GM19193 (cell line): ENCODE data around the gene ASGR1.

Source experiments
- POLR2A ChIP-seq: IDR thresholded peaks from 4 replicates; pipeline ENCODE4 v1.6.1; 2011; ENCODE audit not compliant: insufficient read depth, insufficient read length; ENCODE audit errors: extremely low read depth

The ASGR1 gene

GRCh38 chr17:7208027-7208571, 28.9 kb upstream of the ASGR1 start:
- no peak for TF ChIP-seq POLR2A

- no peak for TF ChIP-seq POLR2A
Observed at GRCh38 chr17:7207120-7208001, 28.2 kb upstream of the ASGR1 start.

DNA sequence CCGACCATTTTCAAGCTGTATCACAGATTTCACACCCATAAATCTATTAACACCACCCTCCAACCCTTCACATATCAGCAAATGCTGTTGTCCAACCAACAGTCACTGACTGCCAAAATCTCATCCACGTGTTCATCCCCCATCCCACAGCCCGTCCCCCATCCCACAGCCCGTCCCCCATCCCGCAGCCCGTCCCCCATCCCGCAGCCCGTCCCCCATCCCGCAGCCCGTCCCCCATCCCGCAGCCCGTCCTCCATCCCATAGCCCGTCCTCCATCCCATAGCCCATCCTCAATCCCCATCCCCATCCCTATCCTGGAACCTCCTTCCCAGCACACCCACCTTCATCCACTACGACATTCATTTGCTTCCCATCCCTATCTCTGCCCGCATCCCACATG, 26.4 kb upstream of the ASGR1 start:
- no peak for TF ChIP-seq POLR2A

DNA sequence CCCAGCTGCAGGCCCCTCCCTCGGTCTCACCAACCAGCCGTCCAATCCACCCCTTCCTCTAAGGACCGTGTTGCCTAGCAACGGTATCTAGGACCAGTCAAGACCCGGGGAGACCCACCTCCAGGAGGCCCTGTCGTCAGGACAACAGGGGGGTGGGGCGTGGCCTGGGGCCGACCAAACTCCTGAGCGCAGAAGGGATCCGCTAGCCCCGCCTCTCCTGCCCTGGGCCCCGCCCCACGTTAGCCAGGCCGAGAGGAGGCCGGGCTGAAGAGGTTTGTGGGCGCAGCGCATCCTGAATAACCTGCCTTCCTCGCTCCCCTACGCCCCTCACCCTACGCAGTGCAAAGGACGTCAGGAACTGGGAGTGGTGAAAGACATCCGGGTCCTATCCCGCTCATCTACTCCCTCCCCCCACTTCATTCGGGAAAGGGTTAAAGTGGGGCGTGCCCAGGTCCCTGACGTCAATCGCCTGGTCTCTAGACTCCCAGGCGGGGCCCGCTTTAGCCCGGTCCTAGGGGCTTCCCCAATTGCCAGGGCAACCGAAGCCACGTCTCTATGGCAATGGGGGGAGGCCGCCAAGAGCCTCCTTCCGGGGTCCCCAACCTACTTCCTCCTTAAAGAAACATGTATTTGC, 25.8 kb upstream of the ASGR1 start:
- peak; percentile 30 for TF ChIP-seq POLR2A

GRCh38 chr17:7204336-7204735, 25.2 kb upstream of the ASGR1 start:
- no peak for TF ChIP-seq POLR2A

DNA sequence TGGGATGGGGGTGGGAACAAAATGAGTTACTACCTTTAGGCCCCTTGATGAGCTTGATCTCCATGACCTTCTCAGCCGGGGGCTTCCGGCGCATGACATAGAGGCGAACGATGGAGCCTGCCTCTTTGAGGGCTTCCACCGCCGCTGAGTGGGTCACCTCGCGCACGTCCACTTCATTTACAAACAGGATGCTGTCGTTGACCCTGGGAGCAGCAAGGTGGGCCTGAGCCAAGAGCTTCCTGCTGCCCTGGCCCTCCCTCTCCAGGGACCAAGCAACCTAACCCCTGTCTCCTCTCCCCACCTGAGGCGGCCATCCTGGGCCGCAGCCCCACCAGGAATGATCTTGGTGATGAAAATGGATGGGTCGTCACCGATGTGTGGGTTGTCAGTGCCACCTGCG, 24.2 kb upstream of the ASGR1 start:
- TF ChIP-seq POLR2A, result no peak

- TF ChIP-seq POLR2A, result no peak
Observed at GRCh38 chr17:7196651-7197401, 17.7 kb upstream of the ASGR1 start.

DNA sequence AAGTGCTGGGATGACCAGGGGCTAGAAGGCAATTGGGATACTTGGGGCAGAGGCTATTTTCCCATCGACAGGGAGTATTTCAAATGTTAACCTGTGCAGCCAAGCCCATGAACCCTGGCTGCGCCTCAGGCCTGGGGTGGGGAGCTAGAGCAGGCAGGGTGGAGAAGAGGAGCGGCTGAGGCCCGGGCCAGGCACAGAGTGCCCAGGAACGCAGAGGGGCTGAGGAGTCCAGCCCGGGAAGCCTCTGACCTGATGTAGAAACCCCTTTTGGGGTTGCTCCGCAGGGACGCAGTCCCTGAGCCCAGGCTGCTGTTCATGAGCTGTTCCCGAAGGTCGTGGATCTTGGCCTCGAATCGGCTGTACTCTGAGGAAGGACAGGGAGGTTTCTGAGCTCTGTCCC, 16.8 kb upstream of the ASGR1 start:
- no peak for TF ChIP-seq POLR2A

DNA sequence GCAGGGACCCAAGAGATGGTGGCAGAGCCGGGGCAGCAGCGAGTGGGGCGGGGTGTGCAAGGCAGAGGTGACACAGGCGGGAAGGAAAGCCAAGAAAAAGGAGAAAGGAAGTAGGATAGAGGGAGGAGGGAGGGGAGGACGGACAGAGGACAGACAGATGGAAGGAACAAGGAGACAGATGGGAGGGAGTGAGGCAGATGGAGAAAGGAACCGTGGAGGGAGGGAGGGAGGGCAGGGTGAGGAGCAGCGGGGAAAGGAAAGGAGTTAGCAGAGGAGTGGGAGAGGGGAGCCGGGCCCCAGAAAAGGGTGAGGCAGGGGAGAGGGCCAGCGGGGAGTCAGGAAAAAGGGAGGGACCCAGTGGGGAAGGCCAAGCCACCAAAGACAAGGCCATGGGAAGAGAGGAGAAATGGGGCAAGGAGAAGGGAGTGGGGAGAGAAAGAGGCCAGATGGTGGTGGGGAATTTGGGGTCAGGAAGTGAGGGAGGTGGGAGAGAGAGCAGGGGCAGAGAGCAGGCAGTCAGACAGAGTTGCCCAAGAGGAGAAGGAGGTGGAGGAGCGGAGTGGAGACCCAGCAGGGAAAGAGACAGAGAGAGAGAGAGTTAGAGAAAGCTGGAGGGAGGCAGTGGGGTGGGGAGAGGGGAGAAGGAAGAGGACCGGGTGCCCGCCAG, 13.2 kb upstream of the ASGR1 start:
- TF ChIP-seq POLR2A, result no peak

DNA sequence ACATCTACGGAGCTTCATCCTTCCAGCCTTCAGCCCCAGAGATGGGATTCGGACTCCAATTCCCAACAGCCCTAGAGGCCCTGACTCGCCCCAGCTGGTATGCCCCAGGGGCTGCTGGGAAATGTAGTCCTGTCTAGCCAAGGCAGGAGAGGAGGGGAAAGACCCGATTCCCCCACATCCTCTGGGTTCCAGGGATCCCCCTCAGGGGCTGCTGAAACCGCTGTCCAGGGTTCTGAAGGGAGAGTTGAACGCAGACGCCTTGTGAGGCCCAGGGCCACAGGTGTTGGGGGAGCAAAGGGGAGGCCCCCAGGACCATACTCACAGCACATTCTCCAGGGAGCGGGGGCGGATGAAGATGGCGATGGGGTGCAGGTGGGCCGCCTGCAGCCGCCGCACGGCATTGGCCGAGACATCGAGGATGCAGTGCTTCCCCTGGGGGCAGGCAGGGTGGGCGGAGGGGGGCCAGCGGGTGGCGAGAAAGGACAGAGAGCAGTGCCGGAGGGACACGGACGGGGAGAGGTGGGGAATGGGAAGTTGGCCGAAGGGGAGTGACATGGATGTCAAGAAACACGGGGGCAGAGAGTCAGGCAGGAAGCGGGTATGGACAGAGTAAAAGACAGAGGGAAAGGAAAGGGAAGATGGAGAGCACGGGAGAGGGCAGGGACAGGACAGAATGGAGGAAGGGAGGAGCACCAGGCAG, 12.6 kb upstream of the ASGR1 start:
- TF ChIP-seq POLR2A, result no peak

DNA sequence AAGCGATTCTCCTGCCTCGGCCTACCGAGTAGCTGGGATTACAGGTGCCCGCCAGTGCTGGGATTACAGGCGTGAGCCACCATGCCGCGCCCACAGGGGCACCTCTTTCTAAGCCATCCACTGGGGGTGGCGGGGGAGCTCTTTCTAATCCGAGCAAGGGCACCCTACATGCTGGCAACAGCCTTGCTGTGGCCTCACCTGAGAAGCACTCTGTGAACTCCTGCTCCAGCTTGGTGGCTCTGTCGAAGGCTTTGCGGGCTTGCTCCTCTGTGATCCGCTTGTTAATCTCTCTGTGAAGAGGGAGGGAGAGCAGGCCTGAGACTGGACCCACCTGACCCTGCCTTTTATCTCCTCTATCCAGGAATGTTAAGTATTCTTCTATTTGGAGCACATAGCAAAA, 11.9 kb upstream of the ASGR1 start:
- no peak for TF ChIP-seq POLR2A

- no peak for TF ChIP-seq POLR2A
Observed at GRCh38 chr17:7190276-7190917, 11.2 kb upstream of the ASGR1 start.

DNA sequence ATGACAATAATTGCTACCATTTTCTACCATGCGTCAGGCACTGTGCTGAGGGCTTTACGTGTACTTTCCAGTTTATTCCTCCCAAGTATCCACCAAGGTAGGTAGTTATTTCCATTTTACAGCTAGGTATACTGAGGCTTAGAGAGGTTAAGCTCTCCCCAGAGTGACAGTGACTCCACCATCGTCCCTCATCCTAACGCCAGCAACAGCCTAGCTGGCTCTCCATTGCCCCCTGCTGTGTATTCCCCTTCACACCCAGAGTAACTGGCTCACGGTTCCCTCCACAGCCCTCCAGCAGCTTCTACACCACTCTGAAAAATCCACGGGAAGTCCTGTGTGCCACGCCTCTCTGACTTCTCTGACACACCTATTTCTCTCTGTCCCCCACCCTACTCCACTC, 7.1 kb upstream of the ASGR1 start:
- no peak for TF ChIP-seq POLR2A

GRCh38 chr17:7184647-7185046, 5.5 kb upstream of the ASGR1 start:
- no peak for TF ChIP-seq POLR2A
